HEK293 (cell line): ENCODE measurements around the gene REEP6.

Source experiments
- CTCF ChIA-PET: fragments of 350-600 bp; formaldehyde crosslinking; extraction: SDS; loops from one replicate; lab custom pipeline; 2021; ENCODE audit warnings: antibody characterized with exemption; lab: Yijun Ruan, JAX
- POLR2A ChIA-PET: fragments of 300-600 bp; formaldehyde crosslinking; extraction: SDS; loops from one replicate; lab custom pipeline; 2020; ENCODE audit warnings: antibody characterized with exemption, inconsistent platforms; lab: Yijun Ruan, JAX
- H3K27ac ChIP-seq: fragments of 200-500 bp; sonication (Bioruptor generic); 2 replicates; pipeline ENCODE4 v1.5.1; 2014; ENCODE audit warnings: low read depth, low read length, control low read depth, inconsistent platforms; ENCODE audit errors: extremely low read depth
- H3K36me3 ChIP-seq, 2 experiments: fragments of 200-500 bp in 1 of 2; sonication (Bioruptor generic) in 1 of 2; 1 replicate in 1 of 2; 2 replicates in 1 of 2; pipeline ENCODE4 v1.5.1; 2014 to 2017; ENCODE audit warnings: inconsistent platforms in 2 of 2, low read length in 2 of 2; ENCODE audit not compliant: control insufficient read depth in 2 of 2, insufficient read depth in 1 of 2
- H3K4me1 ChIP-seq: fragments of 200-500 bp; sonication (Bioruptor generic); 2 replicates; pipeline ENCODE4 v1.5.1; 2014; ENCODE audit warnings: mild to moderate bottlenecking, low read length, inconsistent platforms; ENCODE audit not compliant: control insufficient read depth, insufficient read depth
- H3K4me3 ChIP-seq: 2 replicates; pipeline ENCODE4 v1.5.1; 2011; ENCODE audit warnings: low read depth, mild to moderate bottlenecking, control low read depth, low read length, moderate library complexity
- H3K9me3 ChIP-seq: fragments of 200-500 bp; sonication (Bioruptor generic); 2 replicates; pipeline ENCODE4 v1.5.1; 2014; ENCODE audit warnings: low read depth, low read length, inconsistent platforms; ENCODE audit not compliant: control insufficient read depth, insufficient read depth
- GLIS1 ChIP-seq: fragments of 450-650 bp; formaldehyde crosslinking; IDR thresholded peaks from 2 replicates; pipeline ENCODE4 v1.5.1; 2016; ENCODE audit warnings: missing biosample characterization, missing genetic modification characterization
- HIC1 ChIP-seq: fragments of 450-650 bp; formaldehyde crosslinking; IDR thresholded peaks from 2 replicates; pipeline ENCODE4 v1.5.1; 2016; ENCODE audit warnings: missing biosample characterization, missing genetic modification characterization
- MYNN ChIP-seq: fragments of 450-650 bp; formaldehyde crosslinking; IDR thresholded peaks from 2 replicates; pipeline ENCODE4 v1.5.1; 2016; ENCODE audit warnings: missing biosample characterization, missing genetic modification characterization, borderline replicate concordance
- OSR2 ChIP-seq: fragments of 450-650 bp; formaldehyde crosslinking; IDR thresholded peaks from 2 replicates; pipeline ENCODE4 v1.5.1; 2016; ENCODE audit warnings: missing biosample characterization, missing genetic modification characterization
- SALL2 ChIP-seq: fragments of 450-650 bp; formaldehyde crosslinking; IDR thresholded peaks from 2 replicates; pipeline ENCODE4 v1.5.0; 2017; ENCODE audit warnings: missing biosample characterization, mild to moderate bottlenecking, missing genetic modification characterization, borderline replicate concordance
- SCRT2 ChIP-seq: fragments of 450-650 bp; formaldehyde crosslinking; IDR thresholded peaks from 2 replicates; pipeline ENCODE4 v1.5.1; 2016; ENCODE audit warnings: missing biosample characterization, missing genetic modification characterization
- SP2 ChIP-seq: fragments of 450-650 bp; formaldehyde crosslinking; IDR thresholded peaks from 2 replicates; pipeline ENCODE4 v1.5.1; 2016; ENCODE audit warnings: missing biosample characterization, missing genetic modification characterization
- SP3 ChIP-seq: fragments of 450-650 bp; formaldehyde crosslinking; IDR thresholded peaks from 2 replicates; pipeline ENCODE4 v1.5.1; 2016; ENCODE audit warnings: missing biosample characterization, missing genetic modification characterization
- ZBTB20 ChIP-seq: fragments of 450-650 bp; formaldehyde crosslinking; IDR thresholded peaks from 2 replicates; pipeline ENCODE4 v1.5.1; 2016; ENCODE audit warnings: missing biosample characterization, missing genetic modification characterization
- ZBTB48 ChIP-seq: fragments of 450-650 bp; formaldehyde crosslinking; IDR thresholded peaks from 2 replicates; pipeline ENCODE4 v1.5.1; 2016; ENCODE audit warnings: missing biosample characterization, missing genetic modification characterization
- ZNF169 ChIP-seq: fragments of 450-650 bp; formaldehyde crosslinking; IDR thresholded peaks from 2 replicates; pipeline ENCODE4 v1.5.1; 2016; ENCODE audit warnings: missing biosample characterization, missing genetic modification characterization
- ZNF311 ChIP-seq: fragments of 450-650 bp; formaldehyde crosslinking; IDR thresholded peaks from 2 replicates; pipeline ENCODE4 v1.5.1; 2017; ENCODE audit warnings: missing biosample characterization, missing genetic modification characterization, borderline replicate concordance
- ZNF341 ChIP-seq: fragments of 450-650 bp; formaldehyde crosslinking; IDR thresholded peaks from 2 replicates; pipeline ENCODE4; 2016; ENCODE audit warnings: low read depth, missing biosample characterization, missing genetic modification characterization
- ZNF37A ChIP-seq: fragments of 450-650 bp; IDR thresholded peaks from 2 replicates; pipeline ENCODE4 v1.5.1; 2018; ENCODE audit warnings: missing biosample characterization, missing genetic modification characterization
- ZNF510 ChIP-seq: fragments of 450-650 bp; formaldehyde crosslinking; IDR thresholded peaks from 2 replicates; pipeline ENCODE4 v1.5.1; 2018; ENCODE audit warnings: mild to moderate bottlenecking, missing genetic modification characterization, missing biosample characterization; ENCODE audit not compliant: insufficient replicate concordance
- ZNF521 ChIP-seq: fragments of 450-650 bp; formaldehyde crosslinking; IDR thresholded peaks from 2 replicates; pipeline ENCODE4 v1.5.1; 2017; ENCODE audit warnings: missing biosample characterization, mild to moderate bottlenecking, missing genetic modification characterization
- ZNF548 ChIP-seq: fragments of 450-650 bp; formaldehyde crosslinking; IDR thresholded peaks from 2 replicates; pipeline ENCODE4 v1.5.1; 2016; ENCODE audit warnings: missing biosample characterization, missing genetic modification characterization
- ZNF580 ChIP-seq: fragments of 450-650 bp; formaldehyde crosslinking; IDR thresholded peaks from 2 replicates; pipeline ENCODE4 v1.5.1; 2016; ENCODE audit warnings: missing biosample characterization, missing genetic modification characterization
- ZNF600 ChIP-seq: fragments of 450-650 bp; formaldehyde crosslinking; IDR thresholded peaks from 2 replicates; pipeline ENCODE4 v1.5.1; 2016; ENCODE audit warnings: missing biosample characterization, missing genetic modification characterization
- ZNF626 ChIP-seq: fragments of 450-650 bp; sonication (Bioruptor Pico); formaldehyde crosslinking; IDR thresholded peaks from 2 replicates; pipeline ENCODE4 v1.5.1; 2018; ENCODE audit warnings: missing biosample characterization, missing genetic modification characterization, inconsistent platforms
- ZNF654 ChIP-seq: fragments of 450-650 bp; formaldehyde crosslinking; IDR thresholded peaks from 2 replicates; pipeline ENCODE4 v1.5.1; 2016; ENCODE audit warnings: low read depth, missing biosample characterization, missing genetic modification characterization
- ZNF658 ChIP-seq: fragments of 450-650 bp; formaldehyde crosslinking; IDR thresholded peaks from 2 replicates; pipeline ENCODE4; 2016; ENCODE audit warnings: missing biosample characterization, missing genetic modification characterization
- ZNF677 ChIP-seq: fragments of 450-650 bp; IDR thresholded peaks from 2 replicates; pipeline ENCODE4 v1.5.0; 2018; ENCODE audit warnings: missing biosample characterization, mild to moderate bottlenecking, missing genetic modification characterization, moderate library complexity
- ZNF768 ChIP-seq: fragments of 450-650 bp; formaldehyde crosslinking; IDR thresholded peaks from 2 replicates; pipeline ENCODE4 v1.5.1; 2018; ENCODE audit warnings: missing biosample characterization, mild to moderate bottlenecking, missing genetic modification characterization
- ZNF843 ChIP-seq: fragments of 450-650 bp; formaldehyde crosslinking; IDR thresholded peaks from 2 replicates; pipeline ENCODE4 v1.5.1; 2016; ENCODE audit warnings: missing biosample characterization, missing genetic modification characterization
- ZSCAN30 ChIP-seq: fragments of 450-650 bp; IDR thresholded peaks from 2 replicates; pipeline ENCODE4 v1.5.1; 2018; ENCODE audit warnings: missing biosample characterization, mild to moderate bottlenecking, missing genetic modification characterization, moderate library complexity
- ZSCAN4 ChIP-seq: fragments of 450-650 bp; formaldehyde crosslinking; IDR thresholded peaks from 2 replicates; pipeline ENCODE4 v1.5.1; 2017; ENCODE audit warnings: missing biosample characterization, missing genetic modification characterization
- TF ChIP-seq, protein P1 (sequence below): fragments of 450-650 bp; formaldehyde crosslinking; IDR thresholded peaks from 2 replicates; pipeline ENCODE4 v1.5.1; 2017; ENCODE audit warnings: missing biosample characterization, missing genetic modification characterization
- TF ChIP-seq, protein P2 (sequence below): fragments of 450-650 bp; formaldehyde crosslinking; IDR thresholded peaks from 2 replicates; pipeline ENCODE4 v1.5.1; 2016; ENCODE audit warnings: missing biosample characterization, missing genetic modification characterization

Gene REEP6

GRCh38 chr19:1452802-1453524 lies 38.0 kb upstream of the REEP6 start (continued):
- TF ChIP-seq, protein P1, sequence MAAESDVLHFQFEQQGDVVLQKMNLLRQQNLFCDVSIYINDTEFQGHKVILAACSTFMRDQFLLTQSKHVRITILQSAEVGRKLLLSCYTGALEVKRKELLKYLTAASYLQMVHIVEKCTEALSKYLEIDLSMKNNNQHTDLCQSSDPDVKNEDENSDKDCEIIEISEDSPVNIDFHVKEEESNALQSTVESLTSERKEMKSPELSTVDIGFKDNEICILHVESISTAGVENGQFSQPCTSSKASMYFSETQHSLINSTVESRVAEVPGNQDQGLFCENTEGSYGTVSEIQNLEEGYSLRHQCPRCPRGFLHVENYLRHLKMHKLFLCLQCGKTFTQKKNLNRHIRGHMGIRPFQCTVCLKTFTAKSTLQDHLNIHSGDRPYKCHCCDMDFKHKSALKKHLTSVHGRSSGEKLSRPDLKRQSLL, result 0 out of 2 replicates have a peak, but pooled peaks have one; percentile 69
- TF ChIP-seq ZNF600 (tag by site-specific recombination) (peak; percentile 36; the same call in 1 of the 2 replicates), ZNF521 (tag by site-specific recombination) (no peak)

- Histone ChIP-seq H3K27ac (no peak overlapping the region), H3K9me3 (no peaks in the 10 kb centered on the region), H3K4me3 (no peak overlapping the region), H3K4me1 (no peaks in the 10 kb centered on the region), H3K36me3 (no peaks in the 10 kb centered on the region)
- CTCF ChIA-PET, result interaction anchor here (0.9 to 3.3 kb wide), 3 partner anchors 9 to 15 kb away, joined by 3 to 21 read pairs (median 3); no protein-coding TSS in a partner anchor
- POLR2A ChIA-PET, result interaction anchor here (0.8 to 2.1 kb wide), 3 partner anchors 10 to 13 kb away, joined by 4 to 10 read pairs (median 4); no protein-coding TSS in a partner anchor
- TF ChIP-seq ZNF677 (tag by site-specific recombination) (no peak), ZNF521 (tag by site-specific recombination) (no peak), ZNF548 (tag by site-specific recombination) (no peak), ZSCAN30 (tag by site-specific recombination) (0 out of 2 replicates have a peak, but pooled peaks have one; percentile 14), ZNF654 (tag by site-specific recombination) (no peak), ZNF37A (no peak), OSR2 (tag by site-specific recombination) (no peak), SP3 (tag by site-specific recombination) (peak; percentile 70), MYNN (no peak), ZNF341 (tag by site-specific recombination) (peak; percentile 35; the same call in 1 of the 2 replicates), ZBTB20 (tag by site-specific recombination) (no peak), ZNF311 (no peak), ZSCAN4 (tag by site-specific recombination) (no peak), SCRT2 (tag by site-specific recombination) (no peak), ZBTB48 (tag by site-specific recombination) (peak; percentile 88), ZNF169 (tag by site-specific recombination) (no peak), ZNF658 (tag by site-specific recombination) (no peak), GLIS1 (tag by site-specific recombination) (peak; percentile 80), ZNF768 (tag by site-specific recombination) (no peak), SP2 (tag by site-specific recombination) (peak; percentile 81), ZNF510 (tag by site-specific recombination) (no peak), SALL2 (no peak), HIC1 (peak; percentile 75), ZNF843 (tag by site-specific recombination) (0 out of 2 replicates have a peak, but pooled peaks have one; percentile 4), ZNF580 (tag by site-specific recombination) (no peak), ZNF626 (tag by site-specific recombination) (no peak)
- TF ChIP-seq, protein P2, sequence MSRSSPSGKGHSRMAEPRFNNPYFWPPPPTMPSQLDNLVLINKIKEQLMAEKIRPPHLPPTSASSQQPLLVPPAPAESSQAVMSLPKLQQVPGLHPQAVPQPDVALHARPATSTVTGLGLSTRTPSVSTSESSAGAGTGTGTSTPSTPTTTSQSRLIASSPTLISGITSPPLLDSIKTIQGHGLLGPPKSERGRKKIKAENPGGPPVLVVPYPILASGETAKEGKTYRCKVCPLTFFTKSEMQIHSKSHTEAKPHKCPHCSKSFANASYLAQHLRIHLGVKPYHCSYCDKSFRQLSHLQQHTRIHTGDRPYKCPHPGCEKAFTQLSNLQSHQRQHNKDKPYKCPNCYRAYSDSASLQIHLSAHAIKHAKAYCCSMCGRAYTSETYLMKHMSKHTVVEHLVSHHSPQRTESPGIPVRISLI (tag by site-specific recombination), result no peak
Measured at GRCh38 chr19:1453525-1454364, 37.2 kb upstream of the REEP6 start.
